Activated T-cell treated with anti-CD3 and anti-CD28 coated beads, Interleukin-2, amount 50 U/mL, for 1 hour (primary cell): Measurements from ENCODE around the gene PGM2.
"Not testable (repeated sequence)": the region's sequence is repeated elsewhere in the genome, so short reads cannot be mapped to it uniquely, and the experiment has no call there.

ENCODE experiments used
- DNase-seq: peaks from one replicate; pipeline ENCODE4 v3.0.0-alpha.2; 2020

The PGM2 gene

GRCh38 chr4:37826295-37827029 is at the start of gene PGM2:
TSS of gene PGM2 (plus strand) at chr4:37826686. CDS start at chr4:37826733, 47 bp downstream.
- peak; percentile 89 for DNase-seq

DNA sequence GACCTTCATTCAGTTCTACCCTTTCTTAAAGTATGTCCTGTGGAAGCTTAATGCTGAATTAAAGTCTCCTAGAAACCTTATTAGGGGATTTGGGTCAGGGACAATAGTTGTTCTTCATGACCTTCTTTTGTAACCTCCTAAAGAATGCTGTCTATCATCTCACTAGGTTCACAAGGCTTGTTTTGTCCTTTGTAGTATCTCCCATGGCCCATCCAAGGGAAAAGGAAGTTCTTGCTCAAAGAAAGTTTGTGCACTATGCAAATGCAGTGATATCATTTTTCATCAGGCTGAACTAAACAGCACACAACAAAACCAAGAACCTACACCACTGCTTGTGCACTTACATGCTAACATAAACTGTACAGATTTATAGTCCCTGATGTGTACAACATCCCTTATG is 46.6 kb upstream of the PGM2 start:
- no peak for DNase-seq

DNA sequence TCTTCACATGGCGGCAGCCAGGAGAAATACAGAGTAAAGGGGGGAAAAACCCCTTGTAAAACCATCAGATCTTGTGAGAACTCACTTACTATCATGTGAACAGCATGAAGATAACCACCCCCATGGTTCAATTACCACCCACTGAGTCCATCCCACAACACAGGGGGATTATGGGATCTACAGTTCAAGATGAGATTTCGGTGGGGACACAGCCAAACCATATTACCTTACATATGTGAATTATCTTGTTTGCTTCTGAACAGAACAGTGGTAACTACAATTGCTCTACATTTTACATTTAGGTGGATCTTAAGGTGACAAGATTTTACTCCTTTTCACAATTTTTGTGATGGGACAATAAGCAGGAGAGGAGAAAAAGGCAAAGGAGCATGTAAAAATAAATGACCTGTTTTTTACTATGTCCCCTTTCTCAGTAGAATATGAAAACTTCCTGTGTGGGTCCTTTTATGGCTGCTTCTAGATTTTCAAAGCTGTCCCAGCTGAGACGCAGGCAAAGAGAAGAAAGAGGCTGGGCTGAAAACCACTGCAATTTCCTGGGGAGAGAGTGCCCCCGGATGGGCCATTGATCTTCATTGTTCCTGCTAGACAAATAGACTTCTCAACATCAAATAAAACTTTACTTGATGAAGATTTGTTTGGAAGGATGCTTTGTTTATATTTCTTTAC is 45.9 kb upstream of the PGM2 start:
- DNase-seq: peak; percentile 55

DNA sequence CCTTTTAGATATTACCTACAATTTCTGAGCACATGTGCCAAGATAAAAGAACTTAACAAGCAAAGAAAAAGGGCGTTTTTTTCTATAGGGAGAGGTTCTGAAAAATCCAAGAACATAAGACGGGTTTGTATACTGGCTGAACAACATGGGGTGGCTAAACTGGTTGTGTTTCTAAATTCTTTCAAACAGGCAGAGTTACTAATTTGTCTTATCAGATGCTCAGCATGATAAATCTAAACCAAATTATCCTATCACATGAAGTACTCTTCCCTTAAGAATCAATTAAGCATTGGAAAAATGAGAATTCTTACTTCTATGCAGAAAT is 45.4 kb upstream of the PGM2 start:
- DNase-seq: no peak

DNA sequence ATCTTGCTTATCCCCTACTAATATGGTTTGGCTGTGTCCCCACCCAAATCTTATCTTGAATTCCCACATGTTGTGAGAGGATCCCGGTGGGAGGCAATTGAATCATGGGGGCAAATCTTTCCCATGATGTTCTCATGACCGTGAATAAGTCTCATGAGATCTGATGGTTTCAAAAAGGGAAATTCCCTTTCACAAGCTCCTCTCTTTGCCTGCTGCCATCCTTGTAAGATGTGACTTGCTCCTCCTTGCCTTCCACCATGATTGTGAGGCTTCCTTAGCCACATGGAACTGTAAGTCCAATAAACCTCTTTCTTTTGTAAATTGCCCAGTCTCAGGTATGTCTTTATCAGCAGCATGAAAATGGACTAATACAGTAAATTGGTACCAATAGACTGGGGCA is 40.2 kb upstream of the PGM2 start:
- DNase-seq: not testable (repeated sequence)

GRCh38 chr4:37787883-37788460 is 38.5 kb upstream of the PGM2 start:
- not testable (repeated sequence) for DNase-seq

GRCh38 chr4:37788819-37789218 is 37.7 kb upstream of the PGM2 start:
- DNase-seq: no peak

DNA sequence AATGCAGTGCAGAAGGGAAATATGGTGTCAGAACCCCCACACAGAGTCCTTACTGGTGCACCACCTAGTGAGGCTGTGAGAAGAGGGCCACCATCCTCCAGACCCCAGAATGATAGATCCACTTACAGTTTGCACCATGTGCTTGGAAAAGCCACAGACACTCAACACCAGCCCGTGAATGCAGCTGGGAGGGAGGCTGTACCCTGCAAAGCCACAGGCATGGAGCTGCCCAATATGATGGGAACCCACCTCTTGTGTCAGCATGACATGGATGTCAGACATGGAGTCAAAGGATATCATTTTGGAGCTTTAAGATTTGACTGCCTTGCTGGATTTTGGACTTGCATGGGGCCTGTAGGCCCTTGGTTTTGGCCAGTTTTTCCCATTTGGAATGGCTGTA is 34.2 kb upstream of the PGM2 start:
- no peak for DNase-seq

DNA sequence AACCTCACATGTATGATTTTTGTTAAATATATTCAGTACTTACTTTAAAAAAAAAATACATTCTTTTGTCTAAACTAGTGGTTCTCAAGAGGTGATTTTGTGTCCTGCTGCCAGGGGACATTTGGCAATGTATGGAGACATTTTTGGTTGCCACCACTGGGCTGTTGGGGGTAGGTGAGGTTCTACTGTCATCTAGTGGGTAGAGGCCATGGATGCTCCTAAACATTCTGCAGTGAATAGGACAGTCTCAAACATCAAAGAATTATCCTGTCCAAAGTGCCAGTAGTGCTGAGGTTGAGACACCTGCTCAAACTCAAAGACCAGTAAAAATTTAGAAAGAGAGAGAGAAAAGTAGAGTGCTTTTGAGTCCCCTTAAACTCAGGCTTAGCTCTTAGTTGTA is 32.9 kb upstream of the PGM2 start:
- no peak for DNase-seq

- DNase-seq: no peak
These were observed 32.4 kb upstream of the PGM2 start for GRCh38 chr4:37794056-37794455.

DNA sequence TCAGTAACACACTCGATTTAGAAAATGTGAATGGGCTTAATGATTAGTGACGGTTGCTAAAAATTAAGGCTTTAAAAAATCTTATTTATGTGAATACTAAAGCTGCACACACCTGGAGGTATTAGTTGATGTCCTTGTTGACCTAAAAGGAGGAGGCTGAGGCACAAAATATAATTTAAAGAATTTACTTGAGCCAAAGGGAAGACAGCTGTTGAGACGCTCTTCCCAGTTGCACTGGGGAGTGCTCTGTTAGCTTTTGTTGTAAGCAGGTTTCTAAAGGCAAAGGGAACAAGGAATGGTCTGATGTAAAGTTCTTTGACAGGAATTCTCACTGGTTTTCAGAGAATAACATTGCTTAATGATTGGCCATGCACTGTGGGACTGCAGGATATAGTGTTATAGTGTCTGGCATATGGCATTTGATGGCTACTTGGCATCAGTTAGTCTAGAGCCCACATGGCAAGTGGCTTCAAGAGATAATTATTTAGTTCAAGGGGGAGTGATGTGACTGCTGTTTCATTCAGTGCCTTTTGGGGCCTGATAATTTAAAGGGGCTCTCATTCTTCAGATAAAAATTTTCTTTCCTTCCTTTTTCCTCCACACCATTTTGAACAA is 30.8 kb upstream of the PGM2 start:
- no peak for DNase-seq

- DNase-seq: no peak
These were observed 29.1 kb upstream of the PGM2 start for GRCh38 chr4:37797374-37797773.

DNA sequence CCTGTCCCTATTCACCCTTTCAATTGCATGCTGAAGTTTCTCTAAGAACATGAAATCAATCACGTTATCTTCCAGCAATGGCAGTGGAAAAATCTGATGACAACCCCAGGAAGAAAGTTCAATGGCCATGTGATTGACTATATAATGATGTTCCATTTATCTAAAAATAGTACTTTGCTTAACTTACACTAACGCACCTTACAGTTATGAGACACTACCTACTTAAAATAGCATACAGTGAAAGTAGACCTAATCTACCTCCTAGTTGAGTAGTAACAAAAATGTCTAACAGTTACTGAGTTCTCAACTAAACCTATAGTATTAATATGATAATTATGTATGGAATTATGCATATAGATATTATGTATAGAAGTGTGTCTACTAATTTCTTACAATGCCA is 28.6 kb upstream of the PGM2 start:
- no peak for DNase-seq

- no peak for DNase-seq
These were observed 27.9 kb upstream of the PGM2 start for GRCh38 chr4:37798616-37799015.

DNA sequence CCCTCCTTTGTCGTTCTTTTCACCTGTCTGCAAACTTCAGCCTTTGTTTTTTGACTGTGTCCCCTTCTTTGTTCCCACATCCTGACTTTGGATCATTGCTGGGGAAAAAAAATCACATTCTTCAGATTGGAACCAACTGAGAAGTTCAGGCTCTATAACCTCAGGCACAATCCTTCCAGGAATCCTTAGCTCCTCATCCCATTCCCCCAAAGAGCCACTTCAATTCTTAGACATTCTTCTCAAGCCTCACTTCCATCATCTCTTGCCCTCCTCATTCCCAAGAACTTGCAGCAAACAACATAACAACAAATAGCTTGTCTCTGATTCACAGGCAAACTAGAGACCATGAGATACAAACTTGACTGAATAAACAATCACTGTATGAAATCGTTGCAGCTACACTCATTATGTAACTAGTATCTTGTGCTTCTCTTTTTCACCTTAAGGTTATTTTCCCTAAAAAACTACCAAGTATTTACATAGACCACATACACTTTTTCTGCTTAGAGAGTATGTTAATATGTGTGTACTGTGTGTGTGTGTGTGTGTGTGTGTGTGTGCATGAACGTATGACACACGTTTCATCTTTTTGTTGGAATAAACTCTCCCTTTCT is 26.4 kb upstream of the PGM2 start:
- no peak for DNase-seq

- no peak for DNase-seq
These were observed 24.3 kb upstream of the PGM2 start for GRCh38 chr4:37802068-37802666.

DNA sequence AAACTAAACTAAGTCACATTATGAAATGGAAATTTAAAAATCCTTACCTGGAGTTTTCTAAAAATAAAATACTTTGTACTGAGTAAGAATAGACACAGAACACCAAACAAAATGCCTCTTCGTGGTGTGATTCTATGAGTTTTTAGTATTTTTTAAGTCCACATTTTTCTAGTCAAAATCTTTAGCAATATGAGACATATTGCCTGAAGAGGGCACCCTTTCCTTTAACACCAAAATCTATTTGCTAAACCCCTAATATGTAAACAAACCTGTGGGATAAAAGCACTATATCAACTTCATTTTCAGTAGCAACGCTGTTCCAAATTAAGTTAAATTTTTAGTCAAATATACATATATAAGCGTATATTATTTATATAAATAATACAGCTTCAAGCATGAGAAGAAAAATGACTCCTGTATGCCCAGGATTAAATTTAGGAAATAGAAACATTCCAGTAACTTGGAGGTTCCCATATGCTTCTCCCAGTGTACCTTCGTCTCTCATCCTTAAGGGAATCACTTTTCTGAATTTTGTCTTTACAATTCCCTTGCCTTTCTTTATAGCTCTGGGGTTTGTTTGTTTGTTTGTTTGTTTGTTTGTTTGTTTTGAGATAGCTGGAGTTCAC is 23.0 kb upstream of the PGM2 start:
- no peak for DNase-seq

DNA sequence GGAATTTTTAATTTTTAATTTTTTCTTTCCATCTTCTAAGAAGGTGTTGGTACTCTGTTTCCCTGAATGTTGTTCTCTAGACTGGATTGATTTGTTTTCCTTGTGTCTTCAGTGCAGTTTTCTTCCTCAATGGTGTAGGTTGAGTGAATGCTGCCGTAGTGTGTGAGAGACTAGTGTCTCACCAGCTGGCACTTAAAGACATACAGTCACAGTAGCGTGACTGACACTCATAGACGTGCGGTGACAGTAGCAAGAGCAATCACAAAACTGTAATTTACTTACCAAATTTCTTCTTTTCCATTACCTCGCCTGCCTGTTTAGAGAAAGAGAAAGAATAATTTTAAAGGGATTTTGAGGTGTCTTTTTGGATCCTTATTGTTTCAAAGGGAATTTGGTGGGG is 21.4 kb upstream of the PGM2 start:
- no peak for DNase-seq

- DNase-seq: no peak
These were observed 13.8 kb upstream of the PGM2 start for GRCh38 chr4:37812713-37813112.

DNA sequence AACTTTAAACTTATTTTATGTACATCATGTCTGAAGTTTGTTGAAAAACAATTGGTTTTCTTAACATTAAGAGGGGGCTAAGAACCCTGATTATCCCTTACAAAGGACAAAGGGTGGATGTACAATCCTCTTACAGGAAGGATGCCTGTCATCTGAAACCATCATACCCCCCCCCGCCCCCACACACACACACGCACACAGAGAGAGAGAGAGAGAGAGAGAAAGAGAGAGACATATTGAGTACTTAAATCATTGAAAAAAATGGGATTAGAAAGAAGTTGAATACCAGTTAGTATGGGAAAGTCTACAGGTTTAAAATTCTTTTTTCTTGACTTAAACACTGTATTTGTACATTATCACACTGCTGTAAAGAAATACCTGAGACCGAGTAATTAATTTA is 10.9 kb upstream of the PGM2 start:
- DNase-seq: no peak

DNA sequence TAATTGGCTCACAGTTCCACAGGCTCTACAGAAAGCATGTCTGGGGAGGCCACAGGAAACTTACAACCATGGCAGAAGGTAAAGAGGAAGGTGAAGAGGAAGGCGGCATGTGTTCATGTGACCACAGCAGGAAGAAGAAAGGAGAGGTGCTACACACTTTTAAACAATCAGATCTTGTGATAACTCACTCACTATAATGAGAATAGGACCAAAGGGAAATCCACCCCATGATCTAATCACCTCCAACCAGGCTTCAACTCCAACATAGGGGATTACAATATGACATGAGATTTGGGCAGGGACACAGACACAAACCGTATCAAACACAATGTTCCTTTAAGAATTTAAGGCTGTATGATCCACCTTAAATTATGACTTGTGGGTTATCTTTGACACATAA is 10.5 kb upstream of the PGM2 start:
- no peak for DNase-seq

- no peak for DNase-seq
These were observed 9.8 kb upstream of the PGM2 start for GRCh38 chr4:37816719-37817118.

- DNase-seq: no peak
These were observed 7.7 kb upstream of the PGM2 start for GRCh38 chr4:37818752-37819151.
